RWPE2 (cell line): ENCODE data around the gene CASP9.

ENCODE experiments used
- ATAC-seq: fragments of 200-7000 bp; cut with Tn5 transposase; 3 replicates; pipeline ENCODE4 v1.9.1; 2021; ENCODE audit warnings: low read depth
- DNase-seq: peaks from one replicate; pipeline ENCODE4 v3.0.0-alpha.2; 2020; ENCODE audit warnings: low spot score
- H3K27ac ChIP-seq: fragments of 450-650 bp; 2 replicates; pipeline ENCODE4 v1.5.1; 2017; ENCODE audit warnings: mild to moderate bottlenecking; ENCODE audit not compliant: poor library complexity, severe bottlenecking
- H3K27me3 ChIP-seq: fragments of 250-450 bp; sonication (Bioruptor Pico); 2 replicates; pipeline ENCODE4 v1.5.1; 2021; ENCODE audit warnings: mild to moderate bottlenecking, moderate library complexity; ENCODE audit not compliant: insufficient read depth, poor library complexity, severe bottlenecking
- H3K36me3 ChIP-seq: fragments of 250-450 bp; sonication (Bioruptor Pico); 2 replicates; pipeline ENCODE4 v1.5.1; 2020; ENCODE audit warnings: low read depth, mild to moderate bottlenecking, moderate library complexity
- H3K4me1 ChIP-seq: fragments of 250-450 bp; sonication (Bioruptor Pico); 2 replicates; pipeline ENCODE4 v1.5.1; 2021; ENCODE audit warnings: mild to moderate bottlenecking, moderate library complexity; ENCODE audit not compliant: insufficient read depth, poor library complexity, severe bottlenecking
- H3K4me3 ChIP-seq: fragments of 250-450 bp; sonication (Bioruptor Pico); 2 replicates; pipeline ENCODE4 v1.5.1; 2021; ENCODE audit warnings: mild to moderate bottlenecking, moderate library complexity; ENCODE audit not compliant: severe bottlenecking
- H3K9me3 ChIP-seq: fragments of 250-450 bp; sonication (Bioruptor Pico); 2 replicates; pipeline ENCODE4 v1.5.1; 2021; ENCODE audit warnings: mild to moderate bottlenecking, moderate library complexity; ENCODE audit not compliant: severe bottlenecking
- TF ChIP-seq, protein P1 (sequence below): fragments of 450-650 bp; IDR thresholded peaks from one replicate; pipeline ENCODE4 v1.5.1; 2017; ENCODE audit warnings: mild to moderate bottlenecking, moderate library complexity; ENCODE audit not compliant: poor library complexity, severe bottlenecking

The CASP9 gene

DNA sequence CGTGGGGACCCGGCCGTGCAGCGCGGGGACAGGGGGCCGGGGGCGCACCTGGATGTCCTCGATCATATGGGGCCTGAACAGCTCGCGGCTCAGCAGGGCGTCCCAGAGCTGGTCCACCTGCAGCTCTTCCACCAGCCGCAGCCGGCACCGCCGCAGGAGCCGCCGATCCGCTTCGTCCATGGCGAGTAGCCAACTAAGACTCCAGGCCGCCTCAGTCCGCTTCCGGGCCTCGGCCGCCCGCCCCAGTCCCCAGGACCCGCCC, at the start of gene CASP9:
Gene CASP9, minus strand, starts transcription at position 195 of the 262 bp plus-strand sequence. Its CDS starts 15 bp downstream, at position 180.
- Histone ChIP-seq H3K27me3 (no peaks in the 10 kb centered on the region), H3K4me1 (no peaks in the 10 kb centered on the region), H3K27ac (peak within 1 kb of the TSS; percentile 57), H3K9me3 (no peaks in the 10 kb centered on the region), H3K4me3 (peak within 1 kb of the TSS; percentile 61), H3K36me3 (peaks cover 4% of the 10 kb centered on the region; the same call in 1 of the 2 replicates)
- ATAC-seq: peak; percentile 25
- TF ChIP-seq, protein P1, sequence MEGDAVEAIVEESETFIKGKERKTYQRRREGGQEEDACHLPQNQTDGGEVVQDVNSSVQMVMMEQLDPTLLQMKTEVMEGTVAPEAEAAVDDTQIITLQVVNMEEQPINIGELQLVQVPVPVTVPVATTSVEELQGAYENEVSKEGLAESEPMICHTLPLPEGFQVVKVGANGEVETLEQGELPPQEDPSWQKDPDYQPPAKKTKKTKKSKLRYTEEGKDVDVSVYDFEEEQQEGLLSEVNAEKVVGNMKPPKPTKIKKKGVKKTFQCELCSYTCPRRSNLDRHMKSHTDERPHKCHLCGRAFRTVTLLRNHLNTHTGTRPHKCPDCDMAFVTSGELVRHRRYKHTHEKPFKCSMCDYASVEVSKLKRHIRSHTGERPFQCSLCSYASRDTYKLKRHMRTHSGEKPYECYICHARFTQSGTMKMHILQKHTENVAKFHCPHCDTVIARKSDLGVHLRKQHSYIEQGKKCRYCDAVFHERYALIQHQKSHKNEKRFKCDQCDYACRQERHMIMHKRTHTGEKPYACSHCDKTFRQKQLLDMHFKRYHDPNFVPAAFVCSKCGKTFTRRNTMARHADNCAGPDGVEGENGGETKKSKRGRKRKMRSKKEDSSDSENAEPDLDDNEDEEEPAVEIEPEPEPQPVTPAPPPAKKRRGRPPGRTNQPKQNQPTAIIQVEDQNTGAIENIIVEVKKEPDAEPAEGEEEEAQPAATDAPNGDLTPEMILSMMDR: no peak
- DNase-seq: no peak

DNA sequence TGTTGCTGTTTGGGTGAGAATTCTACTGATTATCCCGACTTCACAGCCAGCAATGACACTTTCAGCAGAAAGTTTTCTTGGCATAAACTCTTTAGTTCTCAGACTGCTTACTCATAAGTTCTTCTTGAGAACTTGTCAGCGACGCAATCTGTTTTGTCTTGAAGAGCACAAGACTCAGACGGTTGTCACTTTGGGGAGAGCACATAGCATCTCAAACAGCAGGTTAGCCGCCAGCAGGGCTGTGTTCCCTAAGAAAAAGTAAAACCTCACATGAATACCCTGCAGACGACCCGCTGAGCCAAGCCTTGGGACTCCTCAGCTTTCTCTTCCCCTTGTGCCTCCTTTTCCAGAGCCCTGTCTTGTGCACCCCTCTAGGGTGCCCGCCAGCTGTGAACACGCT, 49.5 kb upstream of the CASP9 start:
- H3K4me3 ChIP-seq: no peak overlapping the region
- TF ChIP-seq, protein P1: no peak
- H3K27ac ChIP-seq: no peak overlapping the region

DNA sequence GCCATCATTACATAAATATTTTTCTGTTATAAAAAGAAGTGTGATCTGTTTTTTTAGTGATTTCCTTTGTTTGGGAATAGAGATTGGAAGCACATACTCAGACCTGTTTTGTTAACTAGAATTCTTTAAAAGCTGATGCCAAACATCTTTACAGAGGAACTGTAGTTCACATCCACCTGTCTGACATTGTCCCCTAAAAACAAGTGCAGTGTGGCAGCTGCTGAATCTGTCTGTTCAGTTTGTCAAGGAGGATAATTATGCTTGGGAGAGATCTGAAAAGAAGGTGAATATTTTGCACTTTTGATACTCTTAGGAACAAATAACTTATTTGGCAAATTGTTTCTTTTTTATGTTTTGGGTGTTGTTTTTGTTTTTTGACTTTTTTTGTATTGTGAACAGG, 47.3 kb upstream of the CASP9 start:
- H3K27me3 ChIP-seq: no peaks in the 10 kb centered on the region
- no peak for DNase-seq
- H3K36me3 ChIP-seq: peaks cover 48% of the 10 kb centered on the region
- no peak overlapping the region for H3K4me3 ChIP-seq
- ATAC-seq: no peak
- no peaks in the 10 kb centered on the region for H3K9me3 ChIP-seq
- H3K27ac ChIP-seq: no peak overlapping the region
- no peaks in the 10 kb centered on the region for H3K4me1 ChIP-seq
- TF ChIP-seq, protein P1: no peak

More for the DNA sequence above, 49.5 kb upstream of the CASP9 start:
- DNase-seq: no peak
- ATAC-seq: no peak
- Histone ChIP-seq H3K36me3 (peaks cover 27% of the 10 kb centered on the region), H3K27me3 (no peaks in the 10 kb centered on the region), H3K9me3 (no peaks in the 10 kb centered on the region), H3K4me1 (no peaks in the 10 kb centered on the region)

DNA sequence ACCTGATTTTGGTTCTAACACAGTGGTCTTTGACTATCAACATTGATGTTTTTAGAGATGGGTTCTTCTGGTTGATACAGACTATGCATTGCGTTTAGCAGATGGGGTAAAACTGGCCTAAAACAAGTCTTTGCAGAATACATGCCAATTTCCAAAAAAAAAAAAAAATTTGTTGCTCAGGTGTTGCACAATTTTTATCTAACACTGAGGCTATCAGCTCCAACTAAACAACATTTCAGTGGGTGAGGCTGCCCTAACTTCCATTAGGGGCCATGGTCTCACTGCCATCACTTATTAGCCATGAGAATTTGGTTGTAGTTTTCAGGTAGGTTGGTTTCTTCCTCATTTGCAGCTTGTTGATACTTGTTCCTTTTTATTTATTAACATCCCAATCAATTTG, 46.8 kb upstream of the CASP9 start:
- no peak overlapping the region for H3K27ac ChIP-seq
- no peaks in the 10 kb centered on the region for H3K27me3 ChIP-seq
- H3K4me1 ChIP-seq: no peaks in the 10 kb centered on the region
- ATAC-seq (no peak), DNase-seq (no peak)
- no peak overlapping the region for H3K4me3 ChIP-seq
- H3K9me3 ChIP-seq: no peaks in the 10 kb centered on the region
- peaks cover 52% of the 10 kb centered on the region for H3K36me3 ChIP-seq
- TF ChIP-seq, protein P1: no peak

DNA sequence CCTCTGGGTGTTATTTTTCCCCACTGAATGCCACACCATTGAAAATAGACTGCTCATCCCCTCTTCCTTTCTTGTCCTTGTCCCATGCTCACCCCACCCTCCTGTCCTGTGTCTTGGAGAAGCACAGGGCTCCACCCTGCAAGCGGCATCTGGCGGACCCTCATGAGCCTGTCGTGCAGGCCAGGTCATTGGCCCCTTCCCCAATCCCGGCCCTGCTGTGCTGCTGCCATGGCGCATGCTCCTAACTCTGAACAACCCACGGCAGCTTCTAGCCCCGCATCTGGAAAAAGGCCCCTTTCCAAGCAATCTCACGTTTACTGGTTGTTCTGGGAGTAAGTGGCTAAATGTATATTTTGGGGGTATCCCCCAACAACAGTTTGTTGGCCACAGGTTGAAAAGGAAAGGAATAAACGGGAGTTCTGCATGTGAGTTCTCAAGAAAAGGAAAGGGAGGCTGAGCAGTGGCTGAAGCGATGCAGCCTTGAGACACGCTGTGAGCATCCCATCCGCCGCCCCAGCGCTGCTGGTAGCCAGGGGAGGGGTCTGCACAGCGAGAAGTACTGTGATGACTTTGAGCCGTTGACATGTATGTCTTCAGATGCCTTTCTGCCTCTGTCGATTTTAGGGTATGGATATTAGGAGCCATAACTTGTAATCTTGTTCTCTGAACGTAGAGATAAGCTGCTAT, 44.5 kb upstream of the CASP9 start:
- Histone ChIP-seq H3K27me3 (no peaks in the 10 kb centered on the region), H3K36me3 (peaks cover 71% of the 10 kb centered on the region), H3K4me1 (no peaks in the 10 kb centered on the region), H3K4me3 (no peak overlapping the region), H3K9me3 (no peaks in the 10 kb centered on the region), H3K27ac (no peak overlapping the region)
- no peak for ATAC-seq
- TF ChIP-seq, protein P1: no peak
- DNase-seq: no peak
